GM19035 (cell line): ENCODE results near the gene FOXP1.

Source experiments
- ATAC-seq: cut with Tn5 transposase; IDR thresholded peaks from one replicate; pipeline ENCODE4 v1.9.1; 2021; ENCODE audit not compliant: unreplicated experiment

Gene FOXP1

DNA sequence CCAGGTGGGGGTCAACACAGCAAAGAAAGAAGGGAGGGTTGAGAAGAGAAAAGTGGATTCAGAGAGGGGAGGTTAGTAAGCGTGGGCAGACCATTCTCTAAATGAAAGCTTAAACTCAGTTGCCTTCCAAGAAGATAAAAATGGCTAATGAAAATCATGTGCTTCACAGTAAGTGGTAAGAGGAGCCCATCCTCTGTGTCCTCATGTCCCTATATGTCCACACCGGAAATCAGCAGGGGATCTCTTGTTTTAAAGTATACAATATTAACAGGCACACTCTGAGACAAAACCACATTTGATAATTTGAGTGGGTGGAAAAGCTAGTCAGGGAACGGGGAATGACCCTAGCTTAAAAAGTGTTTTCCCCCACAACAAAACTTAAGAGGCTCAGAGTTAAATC lies 4.4 kb upstream of the FOXP1 start:
- no peak for ATAC-seq

DNA sequence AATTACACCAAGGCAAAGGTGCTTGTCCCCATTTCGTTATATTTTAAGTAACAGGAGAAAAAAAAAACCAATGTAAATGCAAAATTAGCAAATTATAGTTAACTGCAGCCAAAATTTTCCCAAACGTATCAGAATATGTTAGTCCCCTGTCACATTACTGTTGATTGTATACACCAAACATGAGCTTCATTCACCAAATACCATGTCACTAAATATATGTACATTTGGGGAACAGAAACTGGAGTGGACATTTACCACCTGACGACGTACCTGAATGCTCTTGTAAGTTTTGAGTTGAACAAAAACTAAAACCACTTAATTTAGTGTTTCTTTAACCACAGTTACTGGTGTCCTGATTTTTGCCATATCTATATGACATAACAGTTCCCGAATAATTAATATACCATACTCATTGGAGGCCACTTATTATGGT lies 3.3 kb upstream of the FOXP1 start:
- ATAC-seq: no peak

DNA sequence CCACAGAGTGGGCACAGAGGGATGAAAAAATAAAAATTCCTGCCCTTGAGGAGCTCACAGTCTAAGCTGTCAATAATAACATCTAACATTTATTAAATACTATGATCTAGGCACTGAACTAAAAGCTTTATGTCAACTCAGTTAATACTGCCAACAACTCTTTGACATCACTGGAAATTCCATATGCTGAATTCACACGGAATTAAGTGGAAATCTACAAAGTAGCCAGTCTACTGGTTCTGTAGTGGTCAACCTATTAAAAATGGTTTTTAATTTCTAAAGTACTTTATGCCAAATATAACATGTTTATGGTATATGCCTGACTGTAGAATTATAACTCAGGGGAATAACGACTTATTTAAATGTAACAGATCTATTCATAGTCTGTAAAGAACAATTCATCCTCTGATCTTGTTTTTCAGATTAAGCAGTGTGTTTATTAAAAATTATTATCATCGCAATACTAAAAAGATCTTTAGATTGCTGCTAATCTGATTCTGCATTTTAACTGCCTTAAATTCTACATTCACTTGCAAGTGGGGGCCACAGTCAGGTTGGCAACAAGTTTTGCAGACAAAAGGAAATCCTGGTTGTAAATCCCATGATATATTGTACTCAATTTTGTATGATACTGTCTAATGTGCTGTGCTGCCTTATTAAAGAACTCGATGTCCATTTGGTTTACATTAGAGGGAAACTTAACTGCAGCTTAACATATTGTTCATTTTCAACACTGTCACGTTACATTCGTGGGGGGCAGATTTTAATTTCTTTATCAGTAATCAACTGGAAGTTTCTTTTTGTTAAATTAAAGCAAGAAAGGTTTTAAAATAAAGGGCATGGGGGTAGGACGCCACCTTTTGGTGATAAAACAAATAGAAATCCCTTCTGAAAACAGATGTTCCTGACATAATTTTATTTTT lies 2.6 kb upstream of the FOXP1 start:
- ATAC-seq: no peak

DNA sequence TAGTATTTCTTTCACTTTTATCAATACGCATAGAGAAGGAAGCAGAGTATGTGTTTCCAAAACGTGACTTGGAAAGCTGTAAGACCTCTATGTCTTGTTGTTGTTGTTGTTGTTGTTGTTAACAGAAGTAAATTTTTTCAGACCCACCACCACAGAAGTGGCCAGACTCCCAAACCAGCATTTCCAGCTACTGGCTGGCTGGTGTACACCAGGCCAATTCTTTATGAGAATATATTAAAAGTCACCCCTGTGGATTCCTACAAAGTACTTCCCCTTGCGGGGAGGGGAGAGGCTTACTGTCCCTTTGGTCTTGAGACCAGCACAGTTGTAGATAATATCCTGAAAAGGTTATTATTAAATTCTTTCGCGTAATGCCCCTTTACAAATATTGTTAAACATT lies 1.6 kb upstream of the FOXP1 start:
- no peak for ATAC-seq

DNA sequence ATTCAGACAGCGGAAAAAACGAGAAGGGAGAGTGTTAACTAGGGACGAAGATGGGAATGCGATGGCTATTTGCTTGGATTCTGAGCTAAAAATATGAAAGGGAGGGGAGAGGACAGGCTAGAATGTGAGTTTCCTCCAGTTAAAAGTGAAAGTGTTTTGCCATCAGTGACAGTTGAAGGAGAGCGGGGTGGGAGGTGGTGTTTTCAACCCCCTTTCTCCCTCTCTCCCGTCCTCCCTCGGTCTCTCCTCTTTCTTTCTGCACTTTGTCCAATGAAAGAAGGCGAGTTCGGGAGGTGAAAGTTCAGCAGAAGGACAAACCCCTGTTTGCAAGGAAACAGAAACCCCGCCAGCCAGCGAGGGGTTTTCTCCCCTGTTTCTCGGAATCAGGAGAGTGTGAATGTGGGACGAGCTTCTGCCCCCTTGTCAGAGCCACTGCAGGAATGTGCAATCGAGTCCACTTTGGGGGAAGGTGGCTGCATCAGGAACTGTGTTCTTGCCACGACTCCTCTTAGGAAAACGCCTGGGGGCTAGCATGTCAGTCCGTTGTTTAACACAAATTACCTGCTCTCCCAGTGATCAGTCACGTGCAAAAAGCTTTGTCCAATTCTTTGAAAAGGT lies 975 bp upstream of the FOXP1 start:
- ATAC-seq: no peak

DNA sequence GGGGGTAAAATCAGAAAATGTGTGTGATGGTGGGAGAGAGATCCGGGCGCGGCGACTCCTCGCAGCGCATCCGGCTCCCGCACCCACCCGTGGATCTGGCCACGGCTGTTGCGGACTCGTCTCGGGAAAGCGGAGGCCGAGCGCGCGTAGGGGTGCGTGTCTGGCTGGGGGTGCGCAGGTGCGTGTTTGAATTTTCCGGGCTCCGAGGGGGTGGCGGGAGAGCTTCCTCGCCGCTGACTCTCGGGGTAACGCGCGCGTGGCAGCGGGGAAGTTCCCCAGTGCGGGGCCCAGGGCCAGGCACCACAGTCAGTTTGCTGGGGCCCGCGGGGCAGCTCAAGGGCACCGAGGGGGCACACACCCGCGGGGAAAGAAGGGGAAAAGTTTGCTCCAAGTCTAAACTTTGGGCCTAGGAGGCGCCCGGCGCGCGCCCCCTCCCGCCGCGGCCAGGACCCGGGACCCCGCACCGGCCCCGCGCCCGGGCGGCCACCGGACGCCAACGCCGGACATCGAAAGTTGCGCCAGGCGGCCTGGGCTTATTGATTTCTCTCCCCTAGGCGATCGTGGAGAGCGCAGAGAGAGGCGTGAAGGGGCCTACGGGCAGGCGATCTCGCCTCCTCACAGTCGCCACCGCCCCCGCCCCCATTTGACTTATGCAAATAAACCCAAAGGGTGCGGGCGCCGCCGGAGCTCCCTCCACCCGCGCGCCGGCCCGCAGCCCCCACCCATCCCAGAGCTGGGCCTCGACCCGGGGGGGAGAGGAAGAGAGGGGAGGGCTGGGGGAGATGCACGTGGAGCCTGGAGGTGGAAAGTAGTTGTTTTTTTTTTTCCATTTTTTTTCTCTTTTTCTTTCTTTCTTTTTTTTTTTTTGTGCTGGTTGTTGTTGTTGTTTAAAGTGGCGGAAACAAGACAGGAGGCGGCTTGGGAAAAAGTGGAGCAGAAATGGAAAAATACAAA lies 639 bp downstream of the FOXP1 start:
- ATAC-seq: no peak

DNA sequence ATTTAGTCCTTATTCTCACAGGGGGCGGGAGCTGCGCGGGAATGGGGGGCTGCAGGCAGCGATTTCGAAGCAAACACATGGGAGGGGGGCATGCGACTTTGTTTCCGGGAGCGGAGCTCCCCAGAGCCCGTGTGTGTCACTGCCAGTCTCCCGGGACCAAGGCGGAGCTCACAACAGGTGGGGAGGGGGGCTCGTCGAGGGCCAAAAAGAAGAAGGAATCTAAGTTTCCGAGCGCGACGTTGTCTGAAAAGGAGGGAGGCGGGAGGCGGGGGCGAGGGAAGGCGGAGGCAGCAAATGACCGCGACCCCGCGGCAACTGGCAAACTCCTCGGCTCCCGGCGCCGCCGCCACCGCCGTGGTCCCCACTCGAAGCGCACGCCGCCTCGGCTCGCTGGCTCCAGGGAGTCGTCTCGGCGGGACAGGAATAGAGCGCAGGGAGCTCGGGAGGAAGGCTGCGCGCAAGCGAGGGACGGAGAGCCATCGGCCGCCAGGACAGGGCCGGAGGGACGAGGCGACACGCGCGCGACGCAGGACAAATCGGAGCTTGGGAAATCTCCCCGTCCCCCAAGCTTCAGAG lies 1.4 kb downstream of the FOXP1 start:
- ATAC-seq: no peak

DNA sequence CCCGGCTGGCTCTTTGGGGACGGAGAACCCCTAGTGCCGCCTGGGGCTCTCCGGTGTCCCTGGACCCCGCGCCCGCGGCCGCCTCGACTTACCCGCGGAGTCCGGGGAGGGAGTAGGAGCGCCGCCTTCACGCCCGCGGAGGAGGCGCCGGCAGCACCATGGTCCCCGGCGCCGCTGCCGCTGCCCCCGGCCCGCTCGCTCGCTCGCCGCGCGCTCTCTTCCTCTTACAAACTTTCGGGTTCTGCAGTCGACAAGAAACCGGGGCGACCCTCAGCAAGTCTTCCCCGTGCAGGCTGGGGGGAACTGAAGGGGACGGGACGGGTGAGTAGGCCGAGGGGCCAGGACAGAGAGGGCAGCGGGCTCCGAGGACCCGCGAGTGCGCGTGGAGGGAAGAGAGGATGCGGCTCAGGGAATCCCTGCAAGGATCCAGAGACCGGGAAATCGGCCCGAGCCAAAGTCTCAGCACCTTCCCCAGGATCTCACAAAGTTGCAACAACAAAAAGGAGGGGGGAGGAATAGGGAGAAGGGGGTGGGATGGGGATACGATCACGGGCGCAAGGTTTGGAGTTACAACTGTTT lies 2.0 kb downstream of the FOXP1 start:
- no peak for ATAC-seq

DNA sequence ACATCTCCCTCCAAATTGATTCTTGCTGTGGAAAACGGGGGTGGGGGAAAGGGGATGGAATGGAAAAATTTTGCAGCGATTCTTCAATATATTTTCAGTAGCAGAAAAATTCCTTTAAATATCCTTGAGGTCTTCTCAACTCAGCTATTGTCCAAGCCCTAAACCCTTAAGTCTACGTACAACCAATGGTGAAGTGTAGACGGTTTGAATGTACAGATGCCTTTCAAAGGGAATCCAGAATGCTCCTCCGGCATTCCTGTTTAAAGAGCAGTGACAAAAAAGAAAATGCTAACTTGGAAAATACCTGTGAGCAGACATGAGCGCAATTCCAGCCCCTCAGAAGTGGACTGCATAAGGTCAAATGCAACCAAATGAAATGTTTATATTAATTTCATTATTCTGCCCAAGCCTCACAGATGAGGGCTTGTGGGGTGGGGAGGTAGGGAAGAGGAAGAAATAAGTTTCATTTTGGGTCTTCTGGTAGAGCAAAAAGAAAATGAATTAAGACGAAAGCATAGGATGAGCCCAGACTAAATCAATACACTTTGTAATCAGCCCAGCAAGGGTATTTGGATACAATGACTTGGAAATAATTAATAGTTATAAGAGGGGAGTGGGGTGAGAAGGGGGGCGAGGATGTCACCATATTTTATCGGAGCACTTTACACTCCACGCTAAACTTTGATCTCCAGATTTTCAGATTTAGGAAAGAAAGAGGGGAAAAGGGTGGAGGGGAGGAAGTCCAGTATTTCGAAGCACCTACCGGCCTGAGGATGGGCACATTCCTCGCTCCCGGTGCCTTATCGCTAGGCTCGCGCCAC lies 2.7 kb downstream of the FOXP1 start:
- ATAC-seq: no peak

DNA sequence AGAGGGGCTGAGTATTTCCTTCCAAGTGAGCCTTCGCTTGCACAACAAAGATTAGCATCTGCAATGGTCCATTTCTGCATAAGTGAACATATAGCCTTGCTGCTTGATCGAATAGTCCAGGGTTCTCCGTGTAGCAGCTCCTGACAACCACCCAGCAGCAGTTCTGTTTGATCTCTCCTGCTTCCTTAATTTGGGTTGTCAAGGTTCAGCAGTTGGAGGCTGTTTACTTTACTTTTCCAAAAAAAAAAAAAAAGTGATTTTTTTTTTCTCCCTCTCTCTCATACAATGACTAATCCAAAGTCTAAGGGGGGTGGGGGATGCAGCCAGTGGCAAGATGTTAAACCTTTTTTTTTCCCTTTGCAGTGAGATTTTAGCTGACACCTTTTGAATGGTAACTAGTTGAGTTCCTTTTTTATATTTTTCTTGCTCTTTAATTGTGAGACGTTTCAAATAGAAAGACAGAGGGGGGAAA lies 3.6 kb downstream of the FOXP1 start:
- no peak for ATAC-seq

DNA sequence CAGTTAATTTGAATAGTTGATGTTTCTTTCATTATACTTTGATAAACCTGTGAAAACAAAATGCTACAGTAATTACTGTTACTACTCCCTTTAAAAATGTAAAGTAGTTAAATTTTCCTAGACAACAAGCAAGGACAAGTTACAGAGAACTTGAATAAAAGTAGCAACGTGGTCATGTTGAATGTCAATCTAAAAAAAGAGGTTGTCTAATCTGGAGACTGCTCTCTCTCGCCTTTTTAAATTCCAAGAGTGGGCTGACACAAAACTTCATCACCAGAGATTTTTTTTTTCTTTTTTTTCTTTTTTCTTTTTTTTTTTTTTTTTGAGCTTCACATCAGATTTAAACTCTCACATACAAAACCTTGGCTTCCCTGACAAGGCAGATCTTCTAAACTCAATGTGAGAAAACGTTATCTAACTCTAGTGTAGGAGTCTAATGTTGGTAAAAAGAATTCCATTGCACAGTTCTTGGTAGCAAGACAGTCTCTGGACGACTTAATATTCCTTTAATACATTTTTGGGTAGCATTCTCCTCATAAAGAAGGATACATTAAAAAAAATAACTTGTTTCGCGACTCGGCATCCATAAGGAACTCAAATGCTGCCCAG lies 4.1 kb downstream of the FOXP1 start:
- ATAC-seq: no peak

DNA sequence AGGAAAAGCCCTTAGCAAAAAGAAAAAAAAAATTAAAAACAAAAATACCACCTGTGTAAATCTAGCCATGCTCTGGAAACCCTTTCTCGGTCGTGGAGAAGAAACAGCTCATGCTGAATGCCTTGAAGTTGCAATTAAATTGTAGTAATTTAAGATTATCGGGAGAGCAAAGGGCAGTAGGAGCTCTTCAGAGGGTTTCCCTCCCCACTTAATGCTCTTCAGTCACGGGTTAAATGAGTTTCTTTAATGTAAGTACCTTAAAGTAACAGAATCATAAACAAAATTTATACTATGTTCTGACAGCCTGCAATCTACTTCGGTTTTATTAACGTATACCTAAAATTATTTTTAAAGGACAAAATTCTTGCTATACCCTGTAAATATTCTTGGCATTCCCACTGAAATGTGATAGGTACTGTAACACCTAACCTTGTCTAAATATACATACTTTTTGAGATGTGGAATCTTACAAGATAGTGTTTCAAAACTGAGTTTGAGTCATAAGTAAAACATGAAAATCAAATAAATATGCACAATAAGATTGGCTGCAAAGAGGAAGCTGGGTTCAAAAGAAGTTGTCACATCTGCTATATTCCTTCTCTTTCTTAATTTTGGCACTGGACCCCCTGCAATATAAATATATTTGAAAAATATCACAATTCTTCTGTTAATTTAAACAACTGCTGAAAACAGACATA lies 5.3 kb downstream of the FOXP1 start:
- ATAC-seq: no peak

DNA sequence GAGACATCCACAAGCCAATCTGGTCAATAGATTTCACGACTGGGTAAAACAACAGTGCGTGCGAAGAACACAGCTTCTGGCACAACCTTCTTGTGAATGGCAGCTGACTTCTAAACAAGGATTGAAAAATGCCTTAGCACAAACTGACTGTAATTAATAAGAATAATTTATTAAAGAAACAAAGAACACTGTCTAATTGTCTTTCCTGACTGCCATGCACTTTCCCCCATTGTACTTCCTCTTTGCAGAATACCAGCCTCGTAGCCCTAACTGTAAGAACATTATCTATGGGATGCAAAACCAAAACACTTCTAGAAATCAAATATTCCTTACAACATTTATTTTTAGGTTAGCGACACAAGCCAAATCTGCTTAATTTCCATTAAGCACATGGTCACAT lies 6.5 kb downstream of the FOXP1 start:
- no peak for ATAC-seq

DNA sequence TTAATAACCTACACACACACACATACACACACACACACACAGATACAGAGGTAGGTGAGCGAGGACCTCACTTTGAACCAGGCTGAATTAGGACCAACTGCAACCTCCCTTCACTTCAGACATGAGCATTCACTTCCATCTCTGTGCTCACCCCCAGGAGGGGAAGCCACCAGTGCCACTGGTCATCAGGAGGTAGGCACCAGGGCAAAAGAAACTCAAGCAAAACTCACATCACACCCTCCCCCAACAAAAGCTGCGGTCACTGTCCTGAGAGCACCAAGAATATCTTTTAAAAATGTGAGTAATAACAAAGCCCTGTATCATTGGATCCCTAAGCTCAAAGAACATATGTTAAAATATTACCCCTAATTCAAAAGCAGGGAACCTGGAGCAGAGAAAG lies 8.1 kb downstream of the FOXP1 start:
- ATAC-seq: no peak

DNA sequence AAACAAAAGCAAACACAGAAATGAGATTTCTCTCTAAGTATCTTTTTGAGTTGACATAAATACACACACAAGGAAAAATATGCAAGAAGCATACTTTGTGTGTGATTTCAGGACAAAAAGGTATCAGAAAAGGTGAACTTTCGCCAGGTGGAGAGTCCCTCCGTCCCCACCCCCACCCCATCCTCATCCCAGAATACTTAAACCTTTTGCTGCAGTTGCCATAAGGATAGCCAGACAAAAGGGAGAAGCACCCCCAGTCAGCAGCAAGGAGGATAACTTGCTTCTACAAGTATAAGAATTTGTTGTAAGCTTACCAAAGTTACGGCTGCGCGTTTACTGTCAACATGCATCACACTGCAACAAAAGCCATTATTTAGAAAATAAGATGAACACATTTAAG lies 10.3 kb downstream of the FOXP1 start:
- ATAC-seq: no peak

DNA sequence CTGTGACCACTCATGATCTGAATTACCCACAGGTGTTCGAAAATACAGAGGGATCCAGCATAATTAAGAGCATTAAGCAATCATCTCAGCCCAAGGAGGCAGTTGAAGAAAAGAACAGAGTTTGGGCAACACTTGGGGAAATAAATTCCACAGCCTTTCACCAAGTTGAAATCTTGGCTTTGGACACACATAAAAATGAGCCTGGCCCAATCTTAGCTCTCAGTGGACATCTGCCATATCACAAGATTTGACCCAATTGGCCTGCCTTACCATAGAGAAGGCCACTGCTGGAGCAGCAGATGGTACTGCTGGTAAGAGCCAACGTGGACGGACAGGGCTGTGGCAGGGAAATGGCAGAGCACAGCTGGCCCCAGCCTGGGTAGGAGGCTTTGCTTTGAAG lies 13.0 kb downstream of the FOXP1 start:
- ATAC-seq: no peak

DNA sequence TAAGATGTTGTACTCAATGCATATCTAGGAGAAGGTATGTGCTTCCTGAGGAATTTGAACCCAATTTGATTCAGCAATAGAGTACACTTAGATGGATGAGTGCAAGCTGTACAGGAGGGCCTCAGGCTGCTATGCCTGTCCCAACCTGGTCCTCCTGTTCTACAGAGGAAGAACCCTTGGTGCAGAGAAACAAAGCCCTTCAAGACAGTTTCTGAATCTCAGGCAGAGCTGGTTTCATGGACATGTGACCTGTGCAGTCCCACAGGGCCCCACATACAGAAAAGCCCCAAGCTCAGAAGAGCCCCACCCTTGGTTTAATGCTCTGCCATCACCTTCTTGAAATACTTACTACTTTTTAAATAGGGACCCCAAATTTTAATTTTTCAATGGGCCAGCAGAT lies 15.3 kb downstream of the FOXP1 start:
- no peak for ATAC-seq

DNA sequence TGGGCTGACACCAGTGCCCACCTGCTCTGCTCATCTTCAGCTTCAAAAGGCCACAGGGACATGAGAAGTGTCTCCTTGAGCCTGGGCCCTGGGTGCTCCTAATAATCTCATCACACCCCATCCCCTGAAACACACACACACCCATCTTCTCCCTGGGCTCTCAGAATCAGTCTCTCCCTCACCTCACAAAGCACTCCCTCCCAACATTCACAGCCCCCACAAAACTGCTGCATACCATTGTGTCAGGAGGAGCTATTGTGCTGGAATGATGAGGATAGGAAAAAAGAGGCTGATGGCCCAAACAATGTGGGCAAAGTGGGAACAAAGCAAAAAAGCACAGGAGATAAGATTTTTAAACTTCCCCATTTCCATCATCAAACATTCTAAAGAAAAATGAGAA lies 16.8 kb downstream of the FOXP1 start:
- no peak for ATAC-seq

DNA sequence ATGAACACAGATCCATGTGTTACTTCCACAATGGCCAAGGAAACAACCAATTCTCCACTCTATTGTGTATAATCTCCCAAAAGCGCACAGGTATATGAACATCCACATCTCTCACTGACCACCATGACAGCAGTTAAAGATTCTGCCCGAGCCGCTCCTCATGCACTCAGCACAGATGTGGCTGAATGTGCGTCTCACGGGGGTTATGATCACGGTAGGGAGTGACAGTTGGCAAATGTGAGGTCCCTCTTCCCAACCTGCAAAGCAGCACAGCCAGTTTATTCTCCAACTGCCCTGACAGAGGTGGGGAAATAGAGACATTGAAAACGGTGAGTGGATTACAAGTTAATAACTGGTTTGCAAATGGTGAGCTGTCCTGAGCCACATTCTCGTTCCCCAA lies 17.6 kb downstream of the FOXP1 start:
- no peak for ATAC-seq
